Endothelial cell of umbilical vein (primary cell): ENCODE results near the gene F2. TPM values are rescaled to one million over a fixed set of nuclear protein-coding genes. Genes with fewer than 3 reads are reported as not detected.

Source experiments
- BruUV-seq: library from RNA; stranded (reverse); fragments of 400-500 nt; replicated peaks from 2 replicates; lab custom pipeline; 2021; lab: Mats Ljungman, UMichigan
- CTCF ChIA-PET: fragments of 300-600, 350-600 bp; sonication (Branson Sonifier 250); formaldehyde crosslinking; loops from one replicate; lab custom pipeline; 2021; ENCODE audit warnings: antibody characterized with exemption, inconsistent platforms; lab: Charles Lee
- POLR2A ChIA-PET: fragments of 300-600, 350-600 bp; sonication (Branson Sonifier 250); formaldehyde crosslinking; loops from one replicate; lab custom pipeline; 2021; ENCODE audit warnings: antibody characterized with exemption, inconsistent platforms; lab: Charles Lee
- DNase-seq: peaks from one replicate; pipeline ENCODE4 v3.0.0-alpha.2; 2011; ENCODE audit warnings: low read depth, low spot score
- FAIRE-seq: peaks from 2 replicates; lab custom pipeline; 2011; peaks lifted over from hg19 to GRCh38; lab: Jason Lieb, UNC
- H2AFZ ChIP-seq: 2 replicates; pipeline ENCODE4 v1.6.0; 2012; ENCODE audit warnings: low read depth, low read length, control low read depth, inconsistent platforms
- H3K27ac ChIP-seq: 2 replicates; pipeline ENCODE4 v1.5.1; 2011; ENCODE audit warnings: low read depth, mild to moderate bottlenecking, control low read depth, low read length, moderate library complexity; ENCODE audit not compliant: insufficient read depth
- H3K27me3 ChIP-seq, 2 experiments: 2 replicates each; pipeline versions ENCODE4 v1.6.0 to v1.6.1; 2011; ENCODE audit warnings: low read length in 2 of 2, mixed read lengths in 1 of 2; ENCODE audit not compliant: control insufficient read depth in 2 of 2, insufficient read depth in 2 of 2
- H3K36me3 ChIP-seq, 2 experiments: 2 replicates in 1 of 2; 3 replicates in 1 of 2; pipeline ENCODE4 v1.5.1; 2011; ENCODE audit warnings: low read length in 2 of 2, mild to moderate bottlenecking in 1 of 2, moderate library complexity in 1 of 2; ENCODE audit not compliant: control insufficient read depth in 2 of 2, insufficient read depth in 2 of 2; ENCODE audit errors: extremely low read depth in 1 of 2
- H3K4me1 ChIP-seq: 3 replicates; pipeline ENCODE4 v1.5.1; 2011; ENCODE audit warnings: mild to moderate bottlenecking, low read length; ENCODE audit not compliant: control insufficient read depth, insufficient read depth; ENCODE audit errors: extremely low read depth
- H3K4me2 ChIP-seq: 2 replicates; pipeline ENCODE4 v1.6.1; 2011; ENCODE audit warnings: low read length, control low read depth, mixed read lengths; ENCODE audit not compliant: insufficient read depth
- H3K4me3 ChIP-seq, 3 experiments: fragments of 200-600 bp in 1 of 3; sonication (generic), shearing (Covaris generic) in 1 of 3; replicated peaks in 1 of 3; 2 replicates each; pipeline ENCODE4 v1.5.1; 2011 to 2016; ENCODE audit warnings: control low read depth in 3 of 3, low read length in 3 of 3, mild to moderate bottlenecking in 2 of 3, inconsistent platforms in 1 of 3, low read depth in 1 of 3, moderate library complexity in 1 of 3; ENCODE audit not compliant: insufficient read depth in 1 of 3
- H3K79me2 ChIP-seq: 2 replicates; pipeline ENCODE4 v1.6.0; 2012; ENCODE audit warnings: low read length, inconsistent platforms; ENCODE audit not compliant: control insufficient read depth, insufficient read depth
- H3K9ac ChIP-seq: replicated peaks from 2 replicates; pipeline ENCODE3; 2011; ENCODE audit warnings: low read length, control low read depth; ENCODE audit not compliant: insufficient read depth; ENCODE audit errors: extremely low read depth
- H3K9me1 ChIP-seq: replicated peaks from 3 replicates; pipeline ENCODE4 v1.6.0; 2011; ENCODE audit warnings: mild to moderate bottlenecking, low read length; ENCODE audit not compliant: control insufficient read depth, insufficient read depth; ENCODE audit errors: extremely low read depth
- H3K9me3 ChIP-seq: replicated peaks from 2 replicates; pipeline ENCODE4 v1.5.1; 2012; ENCODE audit warnings: low read length, inconsistent platforms; ENCODE audit not compliant: control insufficient read depth, insufficient read depth
- H4K20me1 ChIP-seq: replicated peaks from 2 replicates; pipeline ENCODE3; 2011; ENCODE audit warnings: mild to moderate bottlenecking, low read length; ENCODE audit not compliant: control insufficient read depth, insufficient read depth; ENCODE audit errors: extremely low read depth
- EZH2 ChIP-seq: IDR thresholded peaks from 2 replicates; pipeline ENCODE4 v1.6.1; 2012; ENCODE audit warnings: borderline replicate concordance, low read depth, mild to moderate bottlenecking, moderate library complexity, low read length, inconsistent platforms; ENCODE audit not compliant: severe bottlenecking
- FOS ChIP-seq: IDR thresholded peaks from 2 replicates; pipeline ENCODE4 v1.6.1; 2011; ENCODE audit warnings: mild to moderate bottlenecking, low read length, moderate library complexity, borderline replicate concordance; ENCODE audit not compliant: insufficient read depth
- GATA2 ChIP-seq: IDR thresholded peaks from 2 replicates; pipeline ENCODE4 v1.7.0; 2011; ENCODE audit warnings: low read depth, mild to moderate bottlenecking, moderate library complexity, mixed read lengths, low read length; ENCODE audit not compliant: insufficient read length, insufficient read depth
- JUN ChIP-seq: IDR thresholded peaks from 2 replicates; pipeline ENCODE4 v1.6.1; 2011; ENCODE audit warnings: borderline replicate concordance, low read depth; ENCODE audit not compliant: insufficient read length, insufficient read depth
- MYC ChIP-seq: IDR thresholded peaks from one replicate; pipeline ENCODE4 v1.6.1; 2011; ENCODE audit warnings: mild to moderate bottlenecking, low read depth, low read length
- POLR2A ChIP-seq: IDR thresholded peaks from 2 replicates; pipeline ENCODE4 v1.6.1; 2012; ENCODE audit warnings: low read depth, mild to moderate bottlenecking, control low read depth, low read length
- POLR2AphosphoS5 ChIP-seq: IDR thresholded peaks from 2 replicates; pipeline ENCODE4 v1.6.1; 2012; ENCODE audit warnings: low read depth, mild to moderate bottlenecking, control low read depth, low read length, moderate library complexity; ENCODE audit not compliant: insufficient read depth
- dilution Hi-C: fragments of 300-500 bp; cut with MboI; formaldehyde crosslinking; loops from one replicate; pipeline ENCODE4 v1.15.0; 2019; ENCODE audit warnings: low sequenced_read_pairs; ENCODE audit not compliant: extremely low pct_ligation_motif_present
- intact Hi-C: fragments of 100-400 bp; cut with micrococcal nuclease; formaldehyde crosslinking; loops from one replicate; pipeline ENCODE4 v1.10.0; 2022
- polyA plus RNA-seq, 4 experiments: library from polyadenylated mRNA; depleted of rRNA in 3 of 4; stranded (reverse) in 3 of 4; unstranded in 1 of 4; fragments of >200 nt; gene quantifications; 2 replicates each; pipeline versions ENCODE4 v1.2.1 to v1.2.3, GENCODE V29; 2011 to 2012; ENCODE audit warnings: missing spikeins in 1 of 4
- total RNA-seq: library from RNA; stranded (reverse); gene quantifications from 2 replicates; pipeline ENCODE4 v1.2.3, GENCODE V29; 2021
- TF ChIP-seq, protein P1 (sequence below), 2 donors: IDR thresholded peaks; 1 replicate in 1 of 2; 2 replicates in 1 of 2; pipeline ENCODE4 v1.5.1; 2011; ENCODE audit warnings: low read length in 2 of 2, mild to moderate bottlenecking in 2 of 2, moderate library complexity in 2 of 2, control low read depth in 1 of 2, inconsistent platforms in 1 of 2, low read depth in 1 of 2; ENCODE audit not compliant: insufficient read depth in 1 of 2; ENCODE audit errors: extremely low read depth in 1 of 2
- TF ChIP-seq, protein P2 (sequence below): IDR thresholded peaks from 2 replicates; pipeline ENCODE4 v1.6.1; 2011; ENCODE audit not compliant: insufficient read depth, insufficient read length

The F2 gene
- total and polyA plus RNA-seq, 2 donors (not counting 3 experiments of a cell fraction or from before 2014, with no cell fraction given), result 0.04 TPM; not detected in 1

DNA sequence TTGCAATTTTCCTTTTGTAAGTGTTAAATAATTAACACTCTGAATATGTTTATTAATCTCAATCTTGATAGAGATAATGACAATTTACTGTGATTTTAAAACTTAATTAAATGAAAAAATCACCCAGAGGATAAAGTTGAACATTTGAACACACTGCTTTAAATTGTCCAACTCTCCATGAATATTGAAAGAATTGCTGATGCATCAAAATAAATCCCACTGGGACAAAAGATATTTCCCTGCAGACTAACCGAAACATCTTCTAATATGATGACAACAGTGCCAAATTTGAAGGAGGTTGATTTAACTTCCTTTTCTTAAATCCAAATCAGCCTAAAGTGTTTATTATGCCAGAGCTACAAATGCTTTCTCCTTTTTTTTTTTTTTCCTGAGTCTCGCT, 47.6 kb downstream of the F2 start:
- no peak overlapping the region for H3K4me3 ChIP-seq
- CTCF ChIA-PET, result no interaction called here
- H3K4me1 ChIP-seq, result no peaks in the 10 kb centered on the region

More for the DNA sequence above, 47.6 kb downstream of the F2 start:
- FAIRE-seq, result no peak
- H3K9ac ChIP-seq, result no peak overlapping the region
- H3K27ac ChIP-seq, result no peak overlapping the region
- H3K79me2 ChIP-seq, result no peaks in the 10 kb centered on the region
- no peaks in the 10 kb centered on the region for H3K9me1 ChIP-seq
- no peaks in the 10 kb centered on the region for H3K27me3 ChIP-seq
- dilution Hi-C loops, result no loop called here
- H4K20me1 ChIP-seq, result no peaks in the 10 kb centered on the region
- no peak for DNase-seq
- POLR2A ChIA-PET, result interaction anchor here (0.7 kb wide), 1 partner anchor 58 kb away, joined by 3 read pairs; no protein-coding TSS in a partner anchor
- peaks cover 15 to 26% of the 10 kb centered on the region in 2 experiments for H3K36me3 ChIP-seq
- TF ChIP-seq, protein P1, sequence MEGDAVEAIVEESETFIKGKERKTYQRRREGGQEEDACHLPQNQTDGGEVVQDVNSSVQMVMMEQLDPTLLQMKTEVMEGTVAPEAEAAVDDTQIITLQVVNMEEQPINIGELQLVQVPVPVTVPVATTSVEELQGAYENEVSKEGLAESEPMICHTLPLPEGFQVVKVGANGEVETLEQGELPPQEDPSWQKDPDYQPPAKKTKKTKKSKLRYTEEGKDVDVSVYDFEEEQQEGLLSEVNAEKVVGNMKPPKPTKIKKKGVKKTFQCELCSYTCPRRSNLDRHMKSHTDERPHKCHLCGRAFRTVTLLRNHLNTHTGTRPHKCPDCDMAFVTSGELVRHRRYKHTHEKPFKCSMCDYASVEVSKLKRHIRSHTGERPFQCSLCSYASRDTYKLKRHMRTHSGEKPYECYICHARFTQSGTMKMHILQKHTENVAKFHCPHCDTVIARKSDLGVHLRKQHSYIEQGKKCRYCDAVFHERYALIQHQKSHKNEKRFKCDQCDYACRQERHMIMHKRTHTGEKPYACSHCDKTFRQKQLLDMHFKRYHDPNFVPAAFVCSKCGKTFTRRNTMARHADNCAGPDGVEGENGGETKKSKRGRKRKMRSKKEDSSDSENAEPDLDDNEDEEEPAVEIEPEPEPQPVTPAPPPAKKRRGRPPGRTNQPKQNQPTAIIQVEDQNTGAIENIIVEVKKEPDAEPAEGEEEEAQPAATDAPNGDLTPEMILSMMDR (IDR thresholded peaks at IDR 0.05; ENCODE audit: extremely low read depth in 1 of 2, insufficient read depth in 1 of 2, low read depth in 1 of 2, low read length in 2 of 2), result no peak
- TF ChIP-seq GATA2, result no peak
- TF ChIP-seq FOS, result no peak
- no peak for TF ChIP-seq EZH2
- no peak for TF ChIP-seq JUN
- no peak for TF ChIP-seq POLR2A
- TF ChIP-seq, protein P2, sequence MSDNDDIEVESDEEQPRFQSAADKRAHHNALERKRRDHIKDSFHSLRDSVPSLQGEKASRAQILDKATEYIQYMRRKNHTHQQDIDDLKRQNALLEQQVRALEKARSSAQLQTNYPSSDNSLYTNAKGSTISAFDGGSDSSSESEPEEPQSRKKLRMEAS, result no peak
- no peak for TF ChIP-seq POLR2AphosphoS5
- no peak for TF ChIP-seq MYC
- no TSS peak for BruUV-seq
- H3K4me2 ChIP-seq, result no peak overlapping the region
- no peaks in the 10 kb centered on the region for H3K9me3 ChIP-seq
- intact Hi-C loops, result no loop called here
- no peak overlapping the region for H2AFZ ChIP-seq
